HEK293T (cell line): Measurements from ENCODE around the gene KRT23.

ENCODE experiments used
- CTCF ChIA-PET: fragments of 350-600 bp; formaldehyde crosslinking; extraction: SDS; loops from one replicate; lab custom pipeline; 2021; ENCODE audit warnings: antibody characterized with exemption, inconsistent platforms; lab: Yijun Ruan, JAX
- POLR2A ChIA-PET: fragments of 350-600 bp; formaldehyde crosslinking; extraction: SDS; loops from one replicate; lab custom pipeline; 2020; ENCODE audit warnings: antibody characterized with exemption, inconsistent platforms; lab: Yijun Ruan, JAX
- DNase-seq: peaks from one replicate; pipeline ENCODE4 v3.0.0; 2012; ENCODE audit warnings: mixed read lengths; ENCODE audit errors: extremely low spot score
- ARNT ChIP-seq: fragments of 450-650 bp; IDR thresholded peaks from 2 replicates; pipeline ENCODE4 v1.6.1; 2017; ENCODE audit warnings: mild to moderate bottlenecking
- BHLHE40 ChIP-seq: fragments of 450-650 bp; IDR thresholded peaks from 2 replicates; pipeline ENCODE4 v1.6.1; 2016; ENCODE audit warnings: mild to moderate bottlenecking, moderate library complexity, borderline replicate concordance
- CTBP1 ChIP-seq: fragments of 450-650 bp; IDR thresholded peaks from 2 replicates; pipeline ENCODE4 v1.6.1; 2016; ENCODE audit warnings: borderline replicate concordance
- ELF4 ChIP-seq: fragments of 450-650 bp; IDR thresholded peaks from 2 replicates; pipeline ENCODE4 v1.6.1; 2017; ENCODE audit warnings: antibody characterized with exemption
- FOXA1 ChIP-seq: fragments of 450-650 bp; IDR thresholded peaks from 2 replicates; pipeline ENCODE4 v1.6.1; 2016; ENCODE audit warnings: mild to moderate bottlenecking
- FOXK2 ChIP-seq: fragments of 450-650 bp; IDR thresholded peaks from 2 replicates; pipeline ENCODE4 v1.6.1; 2016; ENCODE audit warnings: mild to moderate bottlenecking
- FOXM1 ChIP-seq: fragments of 450-650 bp; IDR thresholded peaks from 2 replicates; pipeline ENCODE4 v1.6.1; 2017; ENCODE audit warnings: mild to moderate bottlenecking, borderline replicate concordance
- HDGF ChIP-seq: fragments of 450-650 bp; IDR thresholded peaks from 2 replicates; pipeline ENCODE4 v1.6.1; 2017; ENCODE audit warnings: antibody characterized with exemption, borderline replicate concordance
- L3MBTL2 ChIP-seq: fragments of 450-650 bp; conservative IDR thresholded peaks from 2 replicates; pipeline ENCODE4 v1.6.1; 2016; ENCODE audit warnings: mild to moderate bottlenecking
- LEF1 ChIP-seq: fragments of 450-650 bp; IDR thresholded peaks from 2 replicates; pipeline ENCODE4 v1.6.1; 2017; ENCODE audit warnings: mild to moderate bottlenecking, borderline replicate concordance
- NFRKB ChIP-seq: fragments of 450-650 bp; IDR thresholded peaks from 2 replicates; pipeline ENCODE4 v1.6.1; 2016; ENCODE audit warnings: mild to moderate bottlenecking, moderate library complexity
- SP1 ChIP-seq: fragments of 450-650 bp; IDR thresholded peaks from 2 replicates; pipeline ENCODE4 v1.6.1; 2017
- SUZ12 ChIP-seq: fragments of 450-650 bp; IDR thresholded peaks from 2 replicates; pipeline ENCODE4 v1.6.1; 2016; ENCODE audit warnings: mild to moderate bottlenecking
- TARDBP ChIP-seq: fragments of 450-650 bp; IDR thresholded peaks from 2 replicates; pipeline ENCODE4 v1.6.1; 2016
- ZNF384 ChIP-seq: fragments of 450-650 bp; IDR thresholded peaks from 2 replicates; pipeline ENCODE4 v1.6.1; 2016
- TF ChIP-seq, protein P1 (sequence below): fragments of 450-650 bp; IDR thresholded peaks from 2 replicates; pipeline ENCODE4 v1.6.1; 2016

The KRT23 gene

DNA sequence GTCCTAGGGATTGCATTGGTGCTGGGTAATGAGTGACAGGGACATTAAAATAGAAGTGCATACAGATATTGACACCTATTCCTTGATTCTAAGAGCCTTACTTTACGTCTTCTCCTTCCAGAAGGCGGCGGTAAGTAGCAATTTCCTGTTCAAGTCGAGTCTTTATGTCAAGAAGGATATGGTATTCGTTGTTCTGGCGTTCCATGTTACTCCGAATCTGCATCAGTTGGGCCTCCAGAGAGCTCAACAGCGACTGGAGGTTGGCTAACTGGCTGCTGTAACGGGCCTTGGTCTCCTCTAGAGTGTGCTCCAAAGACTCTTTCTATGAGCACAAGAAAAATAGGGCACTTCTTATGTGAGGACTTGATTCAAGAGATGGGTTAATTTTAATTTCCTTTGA lies 59.4 kb downstream of the KRT23 start:
- ChIA-PET CTCF (no interaction called here), POLR2A (interaction anchor here (0.7 kb wide), 1 partner anchor 59 kb away, joined by 3 read pairs; no protein-coding TSS in a partner anchor)
- no peak for TF ChIP-seq FOXA1
- DNase-seq, result no peak

DNA sequence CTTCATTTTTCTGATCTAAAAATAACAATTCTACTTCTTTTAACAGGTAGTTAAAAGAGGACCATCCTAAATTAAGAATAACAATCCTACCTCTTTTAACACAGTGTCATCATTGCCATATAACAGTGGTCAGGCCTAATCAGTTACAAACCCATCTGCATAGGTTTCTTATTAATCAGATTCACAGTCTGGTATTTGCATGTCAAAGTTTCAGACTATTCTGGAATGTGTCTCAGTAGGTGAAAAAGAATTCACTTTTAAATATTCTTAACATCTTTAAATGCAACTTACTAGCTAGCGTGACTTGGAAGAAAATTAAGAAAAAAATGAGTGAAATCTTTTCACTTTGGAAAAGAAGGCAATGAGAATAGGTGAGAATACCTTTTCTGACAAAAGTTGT lies 63.6 kb downstream of the KRT23 start:
- ChIA-PET POLR2A (no interaction called here), CTCF (interaction anchor here (0.6 to 0.9 kb wide), 3 partner anchors 12 to 209 kb away, joined by 3 to 5 read pairs (median 4); partner anchors contain the start of gene KRT222)
- no peak for TF ChIP-seq FOXM1
- TF ChIP-seq HDGF, result no peak
- TF ChIP-seq, protein P1, sequence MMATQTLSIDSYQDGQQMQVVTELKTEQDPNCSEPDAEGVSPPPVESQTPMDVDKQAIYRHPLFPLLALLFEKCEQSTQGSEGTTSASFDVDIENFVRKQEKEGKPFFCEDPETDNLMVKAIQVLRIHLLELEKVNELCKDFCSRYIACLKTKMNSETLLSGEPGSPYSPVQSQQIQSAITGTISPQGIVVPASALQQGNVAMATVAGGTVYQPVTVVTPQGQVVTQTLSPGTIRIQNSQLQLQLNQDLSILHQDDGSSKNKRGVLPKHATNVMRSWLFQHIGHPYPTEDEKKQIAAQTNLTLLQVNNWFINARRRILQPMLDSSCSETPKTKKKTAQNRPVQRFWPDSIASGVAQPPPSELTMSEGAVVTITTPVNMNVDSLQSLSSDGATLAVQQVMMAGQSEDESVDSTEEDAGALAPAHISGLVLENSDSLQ, result no peak
- no peak for TF ChIP-seq ZNF384
- no peak for TF ChIP-seq ARNT
- no peak for TF ChIP-seq NFRKB
- TF ChIP-seq L3MBTL2, result no peak
- TF ChIP-seq TARDBP, result no peak
- no peak for TF ChIP-seq FOXK2
- TF ChIP-seq FOXA1, result no peak
- TF ChIP-seq SP1, result no peak
- TF ChIP-seq SUZ12, result no peak
- TF ChIP-seq ELF4, result no peak
- TF ChIP-seq LEF1, result no peak
- no peak for TF ChIP-seq BHLHE40
- DNase-seq, result no peak

DNA sequence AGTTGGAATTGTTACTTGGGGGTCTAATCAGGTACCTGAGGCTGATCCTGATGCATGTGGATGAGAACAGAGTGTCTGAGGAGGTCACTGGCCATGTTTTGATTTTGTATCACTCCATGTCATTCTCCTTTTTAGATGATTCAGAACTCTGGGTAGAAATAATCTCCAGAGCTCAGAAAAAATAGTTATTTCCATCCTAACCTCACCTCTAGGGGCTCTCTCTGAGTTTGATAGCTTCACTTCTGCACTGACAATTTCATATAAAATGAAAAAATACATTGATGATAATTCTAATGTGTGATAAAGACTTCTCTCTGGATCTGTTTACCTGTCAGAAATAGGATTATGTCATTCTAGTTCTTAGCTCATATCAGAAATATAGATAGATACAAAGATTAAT lies 64.2 kb downstream of the KRT23 start:
- no peak for DNase-seq
- CTCF ChIA-PET, result interaction anchor here (0.6 to 0.9 kb wide), 3 partner anchors 13 to 208 kb away, joined by 3 to 5 read pairs (median 4); partner anchors contain the start of gene KRT222
- POLR2A ChIA-PET, result no interaction called here
- TF ChIP-seq SP1 (no peak), CTBP1 (no peak), HDGF (no peak), FOXK2 (no peak), FOXA1 (no peak), ARNT (no peak), ZNF384 (no peak), TARDBP (no peak), L3MBTL2 (no peak), ELF4 (no peak)
- TF ChIP-seq, protein P1, result no peak
